ENCODE results near the gene H19.

H19 gene

GRCh38 chr11:1997755-1998154 is at the start of gene H19:
Gene H19 (minus strand): TSS chr11:1997842.
- DNase-seq: no peak

GRCh38 chr11:2041963-2042362 is 44.3 kb upstream of the H19 start:
- no peak for DNase-seq

- no peak for DNase-seq
These were observed 43.5 kb upstream of the H19 start for GRCh38 chr11:2041153-2041552.

GRCh38 chr11:2039198-2039759 is 41.6 kb upstream of the H19 start:
- DNase-seq: no peak

GRCh38 chr11:2036863-2037486 is 39.3 kb upstream of the H19 start:
- DNase-seq: no peak

- no peak for DNase-seq
These were observed 37.7 kb upstream of the H19 start for GRCh38 chr11:2035382-2035781.

DNA sequence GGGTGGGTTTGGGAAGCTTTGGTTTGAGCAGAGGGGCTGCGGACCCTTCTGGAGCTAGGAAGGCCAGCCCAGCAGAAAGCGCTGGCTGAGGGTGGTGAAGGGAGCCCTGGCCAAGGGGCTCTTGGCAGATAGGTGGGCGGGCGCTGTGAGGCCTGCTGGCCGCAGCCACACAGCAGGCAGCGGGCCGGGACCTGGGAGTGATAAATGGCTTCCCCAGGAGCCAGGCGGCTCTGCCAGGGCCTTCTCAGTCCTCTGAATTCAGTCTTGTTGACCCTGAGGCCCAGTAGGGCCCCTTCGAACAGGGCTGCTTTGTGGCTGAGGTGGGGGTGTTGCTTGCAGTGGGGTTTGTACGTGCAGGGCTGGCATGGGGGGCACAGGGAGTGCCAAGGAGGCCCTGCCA is 33.4 kb upstream of the H19 start:
- DNase-seq: no peak

GRCh38 chr11:2027708-2028107 is 30.1 kb upstream of the H19 start:
- DNase-seq: no peak

DNA sequence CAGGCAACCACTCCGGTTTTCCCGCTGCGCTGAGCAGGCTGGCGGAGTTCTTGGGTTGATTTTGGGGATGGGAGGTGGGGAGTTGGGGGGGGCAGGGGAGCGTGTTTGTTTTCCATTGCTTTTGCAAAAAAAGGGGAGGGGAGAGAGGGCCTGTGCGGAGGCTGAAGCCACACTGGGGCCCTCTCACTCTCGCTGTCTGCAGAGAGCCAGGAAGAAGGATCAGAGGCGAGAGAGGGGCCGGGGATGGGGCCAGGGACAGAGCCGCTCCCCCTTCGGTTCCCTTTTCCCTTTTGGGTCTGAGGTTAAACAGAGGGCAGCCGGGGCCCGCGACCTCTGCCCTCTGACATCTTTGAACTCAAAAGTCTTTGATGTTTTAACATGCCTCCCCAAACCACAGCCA is 17.4 kb upstream of the H19 start:
- no peak for DNase-seq

- no peak for DNase-seq
These were observed 14.8 kb upstream of the H19 start for GRCh38 chr11:2012440-2012839.

GRCh38 chr11:2004466-2004865 is 6.8 kb upstream of the H19 start:
- DNase-seq: no peak

DNA sequence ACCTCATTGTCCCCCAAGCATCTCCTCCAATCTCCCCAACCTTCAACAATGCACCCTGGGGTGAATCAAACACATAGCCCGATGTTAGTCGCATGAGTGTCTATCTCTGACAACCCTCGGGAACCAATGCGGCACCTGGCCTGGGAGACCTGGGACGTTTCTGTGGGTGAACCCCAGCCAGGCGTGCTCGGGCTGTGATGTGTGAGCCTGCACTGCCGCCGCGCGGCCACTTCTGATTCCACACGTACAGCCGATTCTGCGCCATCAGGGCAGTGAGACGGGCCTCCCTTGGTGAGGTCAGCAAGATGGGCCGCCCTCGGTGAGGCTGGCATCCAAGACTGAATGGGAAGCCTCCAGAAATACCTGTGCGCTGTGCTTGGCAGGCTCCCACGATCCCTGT is 5.2 kb upstream of the H19 start:
- DNase-seq: no peak

DNA sequence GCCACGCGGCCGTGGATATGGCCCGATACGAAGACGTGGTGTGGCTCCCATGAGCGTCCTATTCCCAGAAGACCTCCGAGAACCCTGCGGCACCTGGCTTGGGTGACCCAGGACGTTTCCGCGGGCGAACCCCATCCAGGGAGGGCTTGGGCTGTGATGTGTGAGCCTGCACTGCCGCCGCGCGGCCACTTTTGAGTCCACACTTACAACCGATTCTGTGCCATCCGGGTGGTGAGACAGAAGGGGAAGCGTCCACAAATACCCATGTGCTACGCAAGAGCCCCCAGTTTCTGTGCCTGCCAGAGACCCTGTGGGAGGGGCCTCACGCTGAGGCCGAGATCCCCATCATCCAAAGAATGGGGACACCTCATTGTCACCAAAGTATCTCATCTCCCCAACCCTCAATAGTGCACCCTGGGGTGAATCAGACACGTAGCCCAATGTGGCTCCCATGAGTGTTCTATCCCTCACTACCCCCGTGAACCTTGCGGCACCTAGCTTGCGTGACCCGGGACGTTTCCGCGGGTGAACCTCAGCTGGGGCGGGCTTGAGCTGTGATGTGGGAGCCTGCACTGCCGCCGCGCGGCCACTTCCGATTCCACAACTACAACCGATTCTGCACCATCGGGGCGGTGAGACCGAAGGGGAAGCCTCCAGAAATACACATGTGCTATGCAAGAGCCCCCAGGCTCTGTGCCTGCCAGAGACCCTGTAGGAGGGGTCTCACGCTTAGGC is 4.6 kb upstream of the H19 start:
- no peak for DNase-seq

GRCh38 chr11:1998861-1999260 is 1.2 kb upstream of the H19 start:
- no peak for DNase-seq

GRCh38 chr11:1998290-1998689 is 648 bp upstream of the H19 start:
- no peak for DNase-seq

DNA sequence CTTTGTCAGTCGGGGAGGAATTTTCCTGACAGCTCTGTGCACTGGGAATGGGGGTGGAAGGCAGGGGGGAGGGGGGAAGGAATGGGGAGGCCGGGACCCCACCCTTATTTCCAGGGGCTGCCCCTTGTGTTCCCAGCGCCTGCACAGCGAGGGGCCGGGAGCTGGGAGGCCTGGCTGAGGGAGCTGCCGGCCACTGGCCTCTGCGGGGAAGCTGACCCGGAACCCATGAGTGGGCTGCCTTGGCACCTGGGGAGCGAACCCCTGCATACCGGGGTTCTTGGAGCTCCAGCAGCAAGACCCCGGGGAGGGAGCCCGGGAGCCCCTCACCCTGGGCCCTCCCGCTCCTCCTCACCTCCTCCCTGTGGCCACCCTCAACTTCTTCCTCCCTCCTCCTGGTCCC is 3.5 kb downstream of the H19 start:
- DNase-seq: no peak

DNA sequence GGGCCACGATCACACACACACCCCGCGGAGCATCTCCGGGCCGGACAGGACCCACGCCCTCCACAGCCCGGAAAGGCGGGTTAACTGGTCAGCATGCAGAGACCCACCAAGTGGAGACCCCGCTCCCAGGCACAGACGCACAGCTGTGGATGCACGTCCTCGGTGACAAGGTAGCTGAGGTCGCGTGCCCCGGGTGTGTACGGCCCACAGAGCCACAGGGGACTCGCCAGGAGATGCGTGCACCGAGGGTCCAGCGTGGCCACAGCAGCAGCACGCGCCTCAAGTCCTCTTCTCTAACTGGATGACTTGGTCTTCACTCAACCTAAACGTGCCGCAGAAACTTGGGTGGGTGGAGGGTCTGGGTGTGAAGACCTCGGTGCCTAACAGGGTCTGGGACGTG is 5.5 kb downstream of the H19 start:
- no peak for DNase-seq

- DNase-seq: no peak
These were observed 6.6 kb downstream of the H19 start for GRCh38 chr11:1990872-1991578.

DNA sequence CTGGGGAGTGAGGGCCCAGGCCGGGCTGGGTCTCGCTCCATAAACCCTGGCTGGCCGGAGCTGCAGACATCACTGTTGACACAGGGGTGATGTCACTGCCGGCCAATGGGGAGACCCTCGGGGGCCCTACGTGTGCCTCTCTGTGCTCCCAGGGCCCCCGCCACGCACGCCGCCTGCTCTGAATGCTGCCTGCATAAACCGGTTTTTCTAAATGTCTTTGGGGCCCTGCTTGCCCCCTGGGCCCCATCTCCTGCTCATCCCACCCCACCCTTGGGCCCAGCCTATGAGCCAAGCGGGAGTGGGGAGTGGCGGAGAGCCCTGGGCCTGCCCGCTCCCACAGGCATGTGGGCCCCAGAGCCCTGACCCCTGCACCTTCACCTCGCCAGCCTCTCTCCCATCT is 7.7 kb downstream of the H19 start:
- no peak for DNase-seq

DNA sequence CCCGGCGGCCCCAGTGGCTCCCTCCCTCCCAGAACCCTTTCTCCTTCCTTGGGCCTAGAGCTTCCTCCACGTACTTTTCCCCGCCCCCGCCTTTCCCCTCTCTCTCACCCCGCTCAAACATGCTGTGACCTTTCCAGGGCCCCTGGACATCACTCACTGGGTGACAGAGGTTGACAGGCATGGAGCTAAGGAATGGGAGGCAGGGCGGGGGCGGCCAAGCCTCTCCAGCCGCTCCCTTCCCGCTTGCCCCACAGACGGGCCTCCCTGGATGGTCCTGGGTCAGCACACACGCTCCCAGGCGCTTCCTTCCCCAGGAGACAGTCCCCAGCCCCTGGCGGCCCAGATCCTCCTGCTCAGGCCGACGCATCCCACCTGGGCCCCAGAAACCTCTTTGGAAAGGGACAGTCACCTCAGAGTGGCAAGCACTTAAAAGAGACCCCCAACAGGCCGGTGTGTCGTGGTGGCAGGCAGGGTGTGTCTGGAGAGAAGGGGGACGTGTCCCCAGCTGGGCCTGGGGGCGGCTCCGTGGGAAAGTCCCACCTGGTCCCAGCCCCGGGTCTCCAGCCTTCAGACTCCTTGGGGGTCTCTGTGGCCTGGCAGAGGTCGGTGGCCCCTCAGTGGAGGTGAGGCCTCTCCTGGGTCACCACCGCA is 8.8 kb downstream of the H19 start:
- no peak for DNase-seq

GRCh38 chr11:1988174-1988573 is 9.5 kb downstream of the H19 start:
- DNase-seq: no peak

- no peak for DNase-seq
These were observed 10.6 kb downstream of the H19 start for GRCh38 chr11:1987024-1987423.

- DNase-seq: no peak
These were observed 14.1 kb downstream of the H19 start for GRCh38 chr11:1983601-1983961.

All from activated T-cell treated with anti-CD3 and anti-CD28 coated beads for 4 hours (primary cell).